Measurements from ENCODE around the gene ZNF511.

DNA sequence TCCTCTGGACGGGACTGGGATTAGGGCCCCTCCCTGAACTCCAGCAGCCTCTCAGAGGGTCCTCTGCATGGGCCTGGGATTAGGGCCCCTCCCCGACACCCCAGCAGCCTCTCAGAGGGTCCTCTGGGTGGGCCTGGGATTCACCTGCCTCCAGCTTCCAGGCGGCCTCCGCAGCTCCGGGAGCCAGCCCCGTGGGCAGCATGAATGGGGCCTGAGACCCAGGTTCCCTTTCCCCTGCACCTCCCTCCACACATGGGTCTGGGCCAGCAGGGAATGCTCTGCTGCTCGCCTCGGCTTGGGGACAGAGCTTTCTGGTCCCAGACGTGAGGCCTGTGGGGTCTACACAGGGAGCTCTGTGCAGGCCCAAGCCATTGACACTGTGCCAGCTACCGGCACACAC is 5.5 kb upstream of the ZNF511 start:
- TF ChIP-seq, protein P1, sequence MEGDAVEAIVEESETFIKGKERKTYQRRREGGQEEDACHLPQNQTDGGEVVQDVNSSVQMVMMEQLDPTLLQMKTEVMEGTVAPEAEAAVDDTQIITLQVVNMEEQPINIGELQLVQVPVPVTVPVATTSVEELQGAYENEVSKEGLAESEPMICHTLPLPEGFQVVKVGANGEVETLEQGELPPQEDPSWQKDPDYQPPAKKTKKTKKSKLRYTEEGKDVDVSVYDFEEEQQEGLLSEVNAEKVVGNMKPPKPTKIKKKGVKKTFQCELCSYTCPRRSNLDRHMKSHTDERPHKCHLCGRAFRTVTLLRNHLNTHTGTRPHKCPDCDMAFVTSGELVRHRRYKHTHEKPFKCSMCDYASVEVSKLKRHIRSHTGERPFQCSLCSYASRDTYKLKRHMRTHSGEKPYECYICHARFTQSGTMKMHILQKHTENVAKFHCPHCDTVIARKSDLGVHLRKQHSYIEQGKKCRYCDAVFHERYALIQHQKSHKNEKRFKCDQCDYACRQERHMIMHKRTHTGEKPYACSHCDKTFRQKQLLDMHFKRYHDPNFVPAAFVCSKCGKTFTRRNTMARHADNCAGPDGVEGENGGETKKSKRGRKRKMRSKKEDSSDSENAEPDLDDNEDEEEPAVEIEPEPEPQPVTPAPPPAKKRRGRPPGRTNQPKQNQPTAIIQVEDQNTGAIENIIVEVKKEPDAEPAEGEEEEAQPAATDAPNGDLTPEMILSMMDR (IDR thresholded peaks at IDR 0.05) = no peak
- TF ChIP-seq POLR2A (IDR thresholded peaks at IDR 0.05) = no peak
